HepG2 (cell line): ENCODE measurements around the gene SCEL. TPM values are rescaled to one million over a fixed set of nuclear protein-coding genes. Genes with fewer than 3 reads are reported as not detected.

ENCODE experiments used
- ATAC-seq: fragments of 200-7000 bp; cut with Tn5 transposase; 3 replicates; pipeline ENCODE4 v1.9.1; 2020; ENCODE audit warnings: mild to moderate bottlenecking, moderate library complexity
- BruUV-seq: library from RNA; stranded (reverse); fragments of 400-500 nt; replicated peaks from 2 replicates; lab custom pipeline; 2021; lab: Mats Ljungman, UMichigan
- CTCF ChIA-PET: fragments of 300-600 bp; formaldehyde crosslinking; extraction: SDS; loops from one replicate; lab custom pipeline; 2021; ENCODE audit warnings: low total read pairs, inconsistent platforms, low intra/inter-chr PET ratio; lab: Yijun Ruan, JAX
- POLR2A ChIA-PET: fragments of 350-600 bp; sonication (Branson Sonifier 250); formaldehyde crosslinking; loops from one replicate; lab custom pipeline; 2020; ENCODE audit warnings: antibody characterized with exemption, inconsistent platforms; lab: Yijun Ruan, JAX
- DNase-seq: peaks from one replicate; pipeline ENCODE4 v3.0.0-alpha.2; 2015; ENCODE audit warnings: low spot score
- FAIRE-seq: peaks from 3 replicates; lab custom pipeline; 2011; peaks lifted over from hg19 to GRCh38; lab: Jason Lieb, UNC
- H2AFZ ChIP-seq: one replicate; pipeline ENCODE4 v1.6.1; 2011; ENCODE audit warnings: low read length, inconsistent platforms
- H3K27ac ChIP-seq: fragments of 300-600 bp; 3 replicates; pipeline ENCODE4 v1.8.0; 2011; ENCODE audit warnings: mixed run types, mild to moderate bottlenecking, mixed read lengths, low read length, inconsistent platforms; ENCODE audit not compliant: insufficient read depth; ENCODE audit errors: extremely low read length
- H3K27me3 ChIP-seq, 2 experiments: fragments of 200-600 bp in 1 of 2; 2 replicates in 1 of 2; 3 replicates in 1 of 2; pipeline versions ENCODE4 v1.6.0 to v1.8.0; 2011; ENCODE audit warnings: low read length in 2 of 2, mild to moderate bottlenecking in 2 of 2, moderate library complexity in 2 of 2, inconsistent platforms in 1 of 2; ENCODE audit not compliant: insufficient read depth in 2 of 2, control insufficient read depth in 1 of 2
- H3K36me3 ChIP-seq, 2 experiments: fragments of 200-600 bp in 1 of 2; replicated peaks in 1 of 2; 2 replicates in 1 of 2; 3 replicates in 1 of 2; pipeline versions ENCODE4 v1.5.1 to v1.8.0; 2011; ENCODE audit warnings: low read length in 2 of 2, inconsistent platforms in 1 of 2; ENCODE audit not compliant: insufficient read depth in 2 of 2, control insufficient read depth in 1 of 2
- H3K4me1 ChIP-seq: 2 replicates; pipeline ENCODE4 v1.5.1; 2012; ENCODE audit warnings: low read length, inconsistent platforms; ENCODE audit not compliant: insufficient read depth
- H3K4me2 ChIP-seq: 2 replicates; pipeline ENCODE4 v1.6.0; 2011; ENCODE audit warnings: low read depth, low read length, inconsistent platforms
- H3K4me3 ChIP-seq, 3 experiments: fragments of 200-600 bp in 1 of 3; sonication (generic), shearing (Covaris generic) in 1 of 3; replicated peaks in 1 of 3; 2 replicates each; pipeline ENCODE4 v1.5.1; 2011 to 2016; ENCODE audit warnings: low read length in 3 of 3, inconsistent platforms in 2 of 3, low read depth in 2 of 3, mild to moderate bottlenecking in 2 of 3, control low read depth in 1 of 3, mixed read lengths in 1 of 3; ENCODE audit not compliant: insufficient read depth in 1 of 3
- H3K79me2 ChIP-seq: one replicate; pipeline ENCODE4 v1.6.1; 2011; ENCODE audit warnings: low read length, inconsistent platforms; ENCODE audit not compliant: insufficient read depth
- H3K9ac ChIP-seq: 2 replicates; pipeline ENCODE4 v1.6.0; 2011; ENCODE audit warnings: mild to moderate bottlenecking, low read depth, low read length, inconsistent platforms; ENCODE audit not compliant: insufficient read depth
- H3K9me3 ChIP-seq: 2 replicates; pipeline ENCODE4 v1.5.1; 2012; ENCODE audit warnings: mild to moderate bottlenecking, low read length
- H4K20me1 ChIP-seq: 2 replicates; pipeline ENCODE4 v1.6.0; 2011; ENCODE audit warnings: inconsistent platforms, mild to moderate bottlenecking, low read length, moderate library complexity; ENCODE audit not compliant: insufficient read depth
- CERS6 ChIP-seq: sonication (generic); formaldehyde crosslinking; IDR thresholded peaks from 2 replicates; pipeline ENCODE4 v1.5.0; 2020; ENCODE audit warnings: missing genetic modification reagents
- DNMT3B ChIP-seq: conservative IDR thresholded peaks from 2 replicates; pipeline ENCODE4 v1.6.1; 2016; ENCODE audit warnings: missing biosample characterization, control low read depth
- HOXA9 ChIP-seq: sonication (generic); formaldehyde crosslinking; IDR thresholded peaks from 2 replicates; pipeline ENCODE4 v1.8.1; 2022; ENCODE audit warnings: missing genetic modification reagents, mild to moderate bottlenecking, moderate library complexity, borderline replicate concordance
- KAT2B ChIP-seq: fragments of 150-350 bp; IDR thresholded peaks from 2 replicates; pipeline ENCODE4 v1.6.1; 2014; ENCODE audit warnings: low read depth, low read length, borderline replicate concordance
- KLF13 ChIP-seq: sonication (generic); formaldehyde crosslinking; IDR thresholded peaks from 2 replicates; pipeline ENCODE4 v1.4.0; 2020; ENCODE audit warnings: mild to moderate bottlenecking, missing genetic modification reagents
- KLF6 ChIP-seq: IDR thresholded peaks from 2 replicates; pipeline ENCODE4 v1.8.0; 2016; ENCODE audit warnings: missing biosample characterization, missing genetic modification reagents
- MAFK ChIP-seq, 2 experiments: IDR thresholded peaks in 1 of 2; conservative IDR thresholded peaks in 1 of 2; 2 replicates each; pipeline ENCODE4 v1.6.1; 2011; ENCODE audit warnings: improper control_type of control experiment in 2 of 2, low read length in 2 of 2
- MED1 ChIP-seq: sonication (generic); formaldehyde crosslinking; IDR thresholded peaks from 2 replicates; pipeline ENCODE4 v1.4.0; 2020; ENCODE audit warnings: missing genetic modification reagents
- NCOA2 ChIP-seq: sonication (generic); formaldehyde crosslinking; IDR thresholded peaks from 2 replicates; pipeline ENCODE4 v1.8.0; 2022; ENCODE audit warnings: inconsistent platforms
- TP53 ChIP-seq: sonication (generic); formaldehyde crosslinking; conservative IDR thresholded peaks from 2 replicates; pipeline ENCODE4 v1.4.0; 2020; ENCODE audit warnings: missing genetic modification reagents
- ZFP36 ChIP-seq: fragments of 150-350 bp; IDR thresholded peaks from 2 replicates; pipeline ENCODE4 v1.6.1; 2018; ENCODE audit warnings: borderline replicate concordance, low read length, low read depth; ENCODE audit not compliant: partially characterized antibody
- ZFP82 ChIP-seq: sonication (generic); formaldehyde crosslinking; IDR thresholded peaks from 2 replicates; pipeline ENCODE4 v1.5.1; 2020; ENCODE audit warnings: mild to moderate bottlenecking, missing genetic modification reagents, borderline replicate concordance
- ZNF552 ChIP-seq: sonication (generic); formaldehyde crosslinking; IDR thresholded peaks from 2 replicates; pipeline ENCODE4 v1.9.0; 2022; ENCODE audit warnings: missing genetic modification reagents, mild to moderate bottlenecking, borderline replicate concordance
- ZNF737 ChIP-seq: sonication (generic); formaldehyde crosslinking; IDR thresholded peaks from 2 replicates; pipeline ENCODE4 v1.5.0; 2020; ENCODE audit warnings: missing genetic modification reagents, mild to moderate bottlenecking, borderline replicate concordance
- WGBS: methylation state at CpG from one replicate; pipeline ENCODE4 v1.1.6; 2017; ENCODE audit warnings: low lambda C conversion rate; 5-methylcytosine and 5-hydroxymethylcytosine counted together
- in situ Hi-C: cut with HindIII; loops from 2 replicates; pipeline ENCODE4 v1.10.0; 2017; ENCODE audit warnings: low pct_unique_long_range_greater_than_20kb; ENCODE audit not compliant: extremely low pct_ligation_motif_present
- intact Hi-C: fragments of 100-400 bp; cut with micrococcal nuclease; formaldehyde crosslinking; loops from one replicate; pipeline ENCODE4 v1.10.0; 2022; ENCODE audit not compliant: unreplicated experiment
- polyA plus RNA-seq, 8 experiments: library from polyadenylated mRNA; depleted of rRNA in 3 of 8; stranded (reverse) in 7 of 8; unstranded in 1 of 8; fragments of >200 nt; fragmentation: Illumina TruSeq in 4 of 8; extraction: Trizol in 4 of 8; gene quantifications; 2 replicates each; pipeline versions ENCODE4 v1.2.1 to v1.2.3, GENCODE V29; 2011 to 2016; ENCODE audit warnings: low read depth in 4 of 8, missing spikeins in 1 of 8, mixed read lengths in 1 of 8; ENCODE audit not compliant: insufficient read depth in 1 of 8
- total RNA-seq, 5 experiments: library from RNA; depleted of rRNA; stranded (reverse); fragments of >200 nt; fragmentation: Illumina TruSeq; extraction: Trizol; gene quantifications; 2 replicates each; pipeline ENCODE4 v1.2.3, GENCODE V29; 2016; ENCODE audit warnings: low read depth in 1 of 5
- TF ChIP-seq, protein P1 (sequence below): sonication (generic); formaldehyde crosslinking; IDR thresholded peaks from 2 replicates; pipeline ENCODE4 v1.4.0; 2020; ENCODE audit warnings: missing genetic modification reagents, mild to moderate bottlenecking, borderline replicate concordance

The SCEL gene
- total and polyA plus RNA-seq, 2 of the 13 experiments (the other 11 are each of a cell fraction or from before 2014, with no cell fraction given) = not detected

DNA sequence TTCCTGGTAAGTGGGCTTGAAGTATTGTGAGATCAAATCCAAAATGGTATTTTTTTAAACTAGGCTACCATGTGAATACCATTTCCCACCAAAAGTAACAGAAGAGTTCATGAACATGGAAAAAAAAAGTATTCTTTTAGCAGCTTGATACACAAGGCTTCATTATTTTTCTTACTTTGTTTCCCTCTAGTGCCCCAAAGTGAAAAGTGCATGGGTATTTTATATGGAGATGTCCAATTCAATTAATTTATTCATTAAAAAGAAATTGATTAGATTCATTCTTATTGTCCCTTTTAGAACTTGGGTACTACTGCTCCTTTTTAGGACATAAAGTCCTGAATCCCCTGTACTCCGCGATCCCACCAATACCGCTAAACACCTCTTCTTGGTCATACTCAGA, 28.6 kb upstream of the SCEL start:
- CTCF ChIA-PET = no interaction called here
- POLR2A ChIA-PET = no interaction called here
- no peak for TF ChIP-seq MAFK (conservative IDR thresholded peaks at IDR 0.05 in 1 of 2, IDR thresholded peaks at IDR 0.05 in 1 of 2; ENCODE audit: low read length in 2 of 2)
- no peak for TF ChIP-seq ZFP82 (CRISPR knock-in tag)
- no peak for TF ChIP-seq KLF6 (CRISPR knock-in tag)
- TF ChIP-seq TP53 (CRISPR knock-in tag) = no peak
- TF ChIP-seq ZNF552 (CRISPR knock-in tag) = no peak
- TF ChIP-seq KAT2B = no peak
- no peak for TF ChIP-seq DNMT3B (CRISPR knock-in tag)
- no peak for TF ChIP-seq ZNF737 (CRISPR knock-in tag)
- no peak for TF ChIP-seq MED1 (CRISPR knock-in tag)
- no peak for TF ChIP-seq KLF13 (CRISPR knock-in tag)
- no peak for TF ChIP-seq NCOA2
- TF ChIP-seq, protein P1, sequence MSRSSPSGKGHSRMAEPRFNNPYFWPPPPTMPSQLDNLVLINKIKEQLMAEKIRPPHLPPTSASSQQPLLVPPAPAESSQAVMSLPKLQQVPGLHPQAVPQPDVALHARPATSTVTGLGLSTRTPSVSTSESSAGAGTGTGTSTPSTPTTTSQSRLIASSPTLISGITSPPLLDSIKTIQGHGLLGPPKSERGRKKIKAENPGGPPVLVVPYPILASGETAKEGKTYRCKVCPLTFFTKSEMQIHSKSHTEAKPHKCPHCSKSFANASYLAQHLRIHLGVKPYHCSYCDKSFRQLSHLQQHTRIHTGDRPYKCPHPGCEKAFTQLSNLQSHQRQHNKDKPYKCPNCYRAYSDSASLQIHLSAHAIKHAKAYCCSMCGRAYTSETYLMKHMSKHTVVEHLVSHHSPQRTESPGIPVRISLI (CRISPR knock-in tag) = no peak
- no peak for TF ChIP-seq HOXA9 (CRISPR knock-in tag)
- TF ChIP-seq CERS6 (CRISPR knock-in tag) = no peak
- no peak for TF ChIP-seq ZFP36
- Histone ChIP-seq H2AFZ (no peak overlapping the region), H4K20me1 (no peaks in the 10 kb centered on the region), H3K4me3 (no peak overlapping the region), H3K79me2 (no peaks in the 10 kb centered on the region), H3K27ac (no peak overlapping the region), H3K36me3 (no peaks in the 10 kb centered on the region), H3K9ac (no peak overlapping the region), H3K4me1 (no peaks in the 10 kb centered on the region), H3K9me3 (no peaks in the 10 kb centered on the region), H3K4me2 (no peak overlapping the region), H3K27me3 (no peaks in the 10 kb centered on the region)
- DNase-seq (no peak), FAIRE-seq (no peak), ATAC-seq (no peak)
- WGBS = 97% methylated on average over 3 of the region's 3 CpGs
- BruUV-seq = no TSS peak
- intact Hi-C loops (no loop called here), in situ Hi-C loops (no loop called here)
